ENCODE data around the gene METTL8.
A peak's percentile ranks its signal among the peaks of the same experiment; 100 is the strongest.

Gene METTL8, protein sequence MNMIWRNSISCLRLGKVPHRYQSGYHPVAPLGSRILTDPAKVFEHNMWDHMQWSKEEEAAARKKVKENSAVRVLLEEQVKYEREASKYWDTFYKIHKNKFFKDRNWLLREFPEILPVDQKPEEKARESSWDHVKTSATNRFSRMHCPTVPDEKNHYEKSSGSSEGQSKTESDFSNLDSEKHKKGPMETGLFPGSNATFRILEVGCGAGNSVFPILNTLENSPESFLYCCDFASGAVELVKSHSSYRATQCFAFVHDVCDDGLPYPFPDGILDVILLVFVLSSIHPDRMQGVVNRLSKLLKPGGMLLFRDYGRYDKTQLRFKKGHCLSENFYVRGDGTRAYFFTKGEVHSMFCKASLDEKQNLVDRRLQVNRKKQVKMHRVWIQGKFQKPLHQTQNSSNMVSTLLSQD

DNA sequence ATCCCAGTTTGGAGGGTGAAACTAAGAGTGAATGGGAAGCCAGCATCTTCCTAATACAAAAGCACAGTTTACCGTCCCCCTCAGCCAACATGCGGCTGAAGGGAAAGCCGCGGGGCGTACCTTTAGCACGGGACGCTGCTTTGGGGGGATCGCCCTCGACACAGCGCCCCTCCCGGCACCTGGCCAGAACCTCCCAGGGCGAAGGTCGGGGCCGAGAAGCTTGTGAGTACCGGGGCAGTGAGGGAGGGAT is at the start of gene METTL8:
METTL8 (minus strand) TSS at position 228 of the 250 bp plus-strand sequence. CDS start 41,805 bp downstream, outside the sequence.
- no peak for DNase-seq (ENCODE audit: low read depth)

DNA sequence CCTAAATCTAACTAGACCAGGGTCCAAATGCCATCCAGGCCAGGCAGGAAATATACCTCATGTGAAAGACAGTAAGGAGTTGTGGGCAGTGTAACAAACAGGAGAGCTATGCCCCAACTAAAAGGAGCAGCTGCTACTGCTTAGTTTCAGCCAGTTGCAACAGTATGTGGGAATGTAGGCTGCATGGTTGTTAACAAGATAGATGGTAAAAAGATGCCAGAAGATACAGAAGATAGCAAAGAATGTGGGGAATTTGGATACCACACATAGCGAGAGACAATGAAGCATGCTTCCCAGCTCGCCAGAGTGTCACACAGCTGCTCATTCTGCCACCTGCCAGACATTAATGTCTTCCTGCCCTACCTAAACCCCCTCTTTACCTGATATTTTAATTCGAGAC is 49.1 kb upstream of the METTL8 start:
- DNase-seq (ENCODE audit: low read depth): no peak

DNA sequence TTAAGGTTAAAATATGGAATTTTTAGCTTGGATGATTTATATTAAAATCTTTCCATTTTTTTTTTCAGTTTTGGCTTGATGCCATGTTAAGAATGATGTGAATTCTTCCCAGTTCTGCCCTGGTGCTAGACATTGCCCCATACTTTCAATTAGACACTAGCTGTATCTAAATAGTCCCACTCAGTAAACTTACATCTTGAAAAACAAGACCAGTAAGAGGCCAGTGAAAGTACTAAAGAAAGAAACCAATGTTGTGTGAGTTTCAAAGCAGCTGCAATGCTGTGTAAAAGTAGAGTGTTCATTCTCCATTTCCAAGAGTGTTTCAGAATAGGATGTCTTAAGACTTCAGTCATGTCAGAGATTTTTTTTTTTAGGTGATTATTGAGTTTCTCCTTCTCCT is 48.5 kb upstream of the METTL8 start:
- DNase-seq (ENCODE audit: low read depth): no peak

DNA sequence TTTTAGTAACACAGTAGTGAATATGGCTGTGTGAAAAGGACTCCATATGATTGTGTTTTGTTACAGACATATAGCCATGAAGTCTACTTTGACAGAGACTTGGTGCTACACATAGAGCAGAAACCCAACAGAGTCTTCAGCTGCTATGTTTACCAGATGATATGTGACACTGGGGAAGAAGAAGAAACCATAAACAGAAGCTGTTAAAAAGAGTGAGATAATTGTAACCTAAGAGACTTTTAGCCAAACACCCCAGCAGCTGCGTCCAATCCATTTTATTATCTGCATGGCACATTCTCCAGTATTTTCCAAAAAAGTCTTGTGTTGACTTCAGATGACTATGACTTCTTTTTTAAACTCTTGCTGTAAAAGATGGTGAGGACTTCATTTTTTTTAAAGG is 47.1 kb upstream of the METTL8 start:
- DNase-seq (ENCODE audit: low read depth): no peak

DNA sequence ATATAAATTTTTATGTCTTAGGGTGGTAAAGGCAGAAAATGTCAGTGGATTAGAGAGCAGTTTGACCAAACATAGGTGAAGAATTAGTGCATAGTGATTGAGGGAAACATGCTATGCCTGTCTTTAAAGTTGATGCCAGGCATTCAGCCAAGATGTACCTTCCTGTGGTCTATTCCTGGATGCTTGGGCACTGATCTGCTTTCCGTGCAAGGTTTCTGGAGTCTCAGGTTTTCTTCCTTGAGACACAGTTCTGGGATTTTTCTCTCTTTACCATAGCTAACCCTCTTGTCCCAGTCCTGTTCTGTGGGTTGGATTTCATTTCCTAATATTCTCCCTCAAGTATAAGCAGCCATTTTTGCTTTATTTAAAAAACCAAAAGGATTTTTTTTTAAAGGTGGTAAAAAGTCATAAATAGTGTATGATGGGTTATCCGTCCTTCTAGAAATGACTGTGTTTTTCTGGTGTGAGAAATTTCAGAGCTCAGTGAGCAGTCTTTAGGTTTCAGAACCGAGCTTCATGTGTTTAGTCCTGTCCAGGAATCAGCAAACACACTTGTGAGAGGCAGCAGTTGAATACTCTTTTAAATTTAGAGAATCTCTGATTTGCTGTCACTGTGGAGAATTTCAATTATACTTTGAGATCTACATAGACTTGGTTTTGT is 45.5 kb upstream of the METTL8 start:
- no peak for DNase-seq (ENCODE audit: low read depth)

DNA sequence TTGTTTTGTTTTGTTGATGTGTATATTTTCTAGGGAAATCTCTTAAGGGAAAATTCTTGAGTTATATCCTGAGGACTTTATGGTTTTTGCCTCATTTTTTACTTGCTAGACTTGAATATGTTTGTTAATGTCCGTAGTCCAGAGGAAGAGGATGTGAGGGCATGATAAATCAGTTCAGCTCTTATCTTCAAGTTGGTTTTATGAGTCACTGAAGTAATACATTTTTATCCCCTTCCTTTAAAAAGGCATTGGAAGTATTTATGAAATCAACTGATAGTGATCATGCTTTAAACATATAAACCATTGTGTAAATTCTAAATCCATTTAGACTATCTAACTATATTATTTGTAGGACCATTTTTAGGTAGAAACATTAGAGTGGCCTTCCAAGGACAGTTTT is 44.6 kb upstream of the METTL8 start:
- DNase-seq (ENCODE audit: low read depth): peak; percentile 24

DNA sequence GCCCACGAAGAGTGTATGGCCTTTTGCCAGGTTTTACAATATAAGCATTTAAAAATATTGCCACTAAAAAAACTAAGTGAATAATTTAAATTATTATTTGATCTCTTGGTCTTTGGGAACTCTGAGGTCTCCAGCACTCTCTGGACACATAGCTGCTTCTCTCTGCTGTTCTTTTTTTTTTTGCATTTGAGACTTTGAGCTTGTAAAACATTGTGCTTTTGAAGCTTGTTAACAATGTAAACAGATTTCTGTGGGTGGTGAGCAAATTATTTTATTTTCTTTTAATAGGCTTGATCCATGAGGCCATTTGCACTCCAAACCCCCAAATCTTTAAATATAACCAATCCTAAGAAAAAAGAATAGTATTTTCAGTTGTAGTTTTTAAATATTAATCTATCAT is 42.2 kb upstream of the METTL8 start:
- DNase-seq (ENCODE audit: low read depth): no peak

DNA sequence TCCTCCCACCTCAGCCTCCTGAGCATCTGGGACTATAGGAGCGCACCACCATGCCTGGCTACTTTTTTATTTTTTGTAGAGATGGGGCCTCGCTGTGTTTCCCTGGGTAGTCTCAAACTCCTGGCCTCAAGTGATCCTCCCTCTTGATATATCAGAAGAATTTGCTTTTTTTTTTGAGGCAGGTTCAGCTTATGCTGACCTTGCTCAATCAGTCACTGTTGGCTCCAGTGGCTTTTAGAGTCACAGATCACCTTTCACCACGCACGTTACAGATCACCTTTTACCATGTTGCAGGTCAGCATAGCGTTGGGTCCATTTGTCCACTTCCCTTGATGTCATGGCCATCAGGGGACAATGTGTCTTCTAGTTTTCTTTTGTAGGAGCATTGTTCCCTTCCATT is 36.3 kb upstream of the METTL8 start:
- DNase-seq (ENCODE audit: low read depth): no peak

DNA sequence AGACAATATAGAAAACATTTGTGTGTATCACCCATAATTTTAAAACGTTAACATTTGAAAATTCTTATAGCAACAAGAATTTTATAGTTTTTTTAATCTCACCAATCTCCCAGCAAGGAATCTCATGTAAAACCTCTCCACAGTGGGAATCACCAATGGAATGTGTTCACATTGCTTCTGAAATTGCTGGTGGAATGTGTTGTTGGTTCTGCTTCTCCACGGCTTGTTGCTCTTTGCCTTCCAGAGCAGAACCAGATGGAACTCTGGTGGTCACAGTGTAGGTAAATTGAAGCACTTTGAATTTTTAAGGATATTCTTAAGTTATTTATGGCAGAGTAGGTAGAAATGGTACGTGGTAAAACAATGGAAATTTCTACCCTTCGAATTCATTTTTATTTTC is 35.4 kb upstream of the METTL8 start:
- no peak for DNase-seq (ENCODE audit: low read depth)

DNA sequence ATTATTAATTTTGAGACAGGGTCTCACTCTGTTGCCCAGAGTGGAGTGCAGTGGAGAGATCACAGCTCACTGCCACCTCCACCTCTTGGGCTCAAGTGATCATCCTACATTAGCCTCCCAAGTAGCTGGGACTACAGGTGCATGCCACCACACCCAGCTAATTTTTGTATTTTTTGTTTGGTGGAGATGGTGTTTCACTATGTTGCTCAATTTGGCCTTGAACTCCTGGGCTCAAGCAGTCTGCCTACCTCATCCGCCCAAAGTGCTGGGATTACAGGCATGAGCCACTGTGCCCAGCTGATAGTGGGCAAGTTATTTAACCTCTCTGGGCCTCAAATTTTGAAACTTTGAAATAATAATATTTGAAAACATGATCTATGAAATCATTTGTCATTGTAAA is 26.7 kb upstream of the METTL8 start:
- DNase-seq (ENCODE audit: low read depth): no peak

DNA sequence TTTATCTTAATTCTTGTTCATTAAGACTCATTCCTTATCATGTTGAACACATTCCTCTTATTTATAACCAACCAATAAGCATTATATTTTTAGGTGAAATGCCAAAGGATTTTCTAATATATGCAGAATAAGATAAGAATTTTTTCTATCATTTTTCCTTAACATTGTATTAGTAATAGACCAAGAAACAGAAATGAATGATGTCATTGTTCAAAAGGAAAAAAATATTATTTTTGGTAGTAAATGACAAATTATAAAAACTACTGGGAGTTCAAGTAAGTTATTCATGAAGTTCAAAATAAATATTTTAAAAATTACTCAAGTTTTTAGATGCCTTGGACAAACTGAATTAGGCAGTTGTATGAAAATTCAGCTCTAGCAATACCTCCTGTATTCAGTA is 25.7 kb upstream of the METTL8 start:
- no peak for DNase-seq (ENCODE audit: low read depth)

DNA sequence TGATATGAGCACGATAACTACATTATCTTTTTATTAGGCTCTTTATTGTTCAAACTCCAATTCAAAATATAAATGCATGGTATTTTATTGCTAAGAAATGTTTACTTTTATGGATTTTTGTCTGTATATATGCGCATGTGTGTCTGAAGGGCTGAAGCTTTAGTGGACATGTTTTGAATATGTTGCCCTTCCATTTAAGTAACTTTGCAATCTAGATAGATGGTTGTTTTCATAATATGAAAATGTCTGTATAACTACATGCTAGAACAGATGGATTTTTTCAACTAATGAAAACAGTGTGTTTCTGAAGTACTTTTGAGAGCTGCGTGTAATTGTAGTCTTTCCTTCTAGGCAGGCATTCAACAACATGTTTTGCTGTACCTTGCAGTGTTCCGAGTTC is 19.0 kb upstream of the METTL8 start:
- no peak for DNase-seq (ENCODE audit: low read depth)

DNA sequence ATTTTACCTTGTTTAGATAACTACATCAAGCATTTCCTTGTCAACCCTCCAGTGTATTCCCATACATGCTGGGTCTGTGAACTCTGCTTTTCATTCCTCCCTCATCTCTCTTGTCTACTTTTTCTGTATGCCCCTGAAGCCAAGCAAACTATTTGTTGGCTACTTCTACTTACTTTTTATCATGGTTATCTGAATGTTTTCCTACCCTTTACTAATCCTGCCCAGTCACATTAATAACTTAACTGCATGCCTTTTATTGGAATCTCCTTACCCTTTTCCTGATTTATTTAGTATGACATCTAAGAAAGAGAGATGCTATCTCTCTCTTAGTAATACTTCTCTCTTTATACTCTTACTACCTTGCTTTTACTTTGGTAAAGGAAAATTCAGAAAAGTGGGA is 17.3 kb upstream of the METTL8 start:
- DNase-seq (ENCODE audit: low read depth): no peak

DNA sequence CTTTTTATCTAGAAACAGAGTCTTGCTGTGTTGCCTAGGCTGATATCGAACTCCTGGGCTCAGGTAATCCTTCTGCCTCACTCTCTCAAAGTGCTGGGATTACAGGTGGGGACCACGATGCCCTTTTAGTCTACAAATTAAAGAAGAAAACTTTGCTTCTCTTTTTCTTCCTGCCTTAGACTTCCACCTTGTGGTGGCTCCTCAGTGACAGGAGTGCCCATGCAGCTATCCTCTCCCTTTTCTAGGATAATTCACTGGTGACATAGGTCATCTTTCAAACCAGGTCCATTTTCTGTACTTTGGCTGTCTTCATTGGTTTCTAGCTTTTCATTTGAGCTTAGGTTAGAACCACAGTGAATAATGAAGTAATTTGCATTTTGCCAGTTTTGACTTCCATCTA is 13.9 kb upstream of the METTL8 start:
- no peak for DNase-seq (ENCODE audit: low read depth)

DNA sequence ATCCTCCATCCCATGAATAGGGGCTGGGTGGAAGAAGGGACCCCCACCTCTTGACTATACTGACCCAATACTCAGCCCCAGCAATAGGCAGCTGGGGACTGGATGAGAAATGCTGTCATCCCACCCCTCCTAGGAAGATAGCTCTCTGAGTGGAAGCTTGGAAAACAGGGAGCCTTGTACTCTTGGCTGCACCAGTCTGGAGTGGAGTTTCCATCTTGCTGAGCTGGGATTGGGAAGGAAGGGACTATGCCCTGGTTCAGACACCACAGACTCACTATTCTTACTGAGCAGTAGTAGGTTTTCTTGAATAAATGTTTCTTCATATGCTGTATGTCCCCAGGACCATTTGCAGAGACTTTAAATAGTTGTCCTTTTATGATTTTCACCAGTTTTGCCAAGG is 7.7 kb upstream of the METTL8 start:
- no peak for DNase-seq (ENCODE audit: low read depth)

DNA sequence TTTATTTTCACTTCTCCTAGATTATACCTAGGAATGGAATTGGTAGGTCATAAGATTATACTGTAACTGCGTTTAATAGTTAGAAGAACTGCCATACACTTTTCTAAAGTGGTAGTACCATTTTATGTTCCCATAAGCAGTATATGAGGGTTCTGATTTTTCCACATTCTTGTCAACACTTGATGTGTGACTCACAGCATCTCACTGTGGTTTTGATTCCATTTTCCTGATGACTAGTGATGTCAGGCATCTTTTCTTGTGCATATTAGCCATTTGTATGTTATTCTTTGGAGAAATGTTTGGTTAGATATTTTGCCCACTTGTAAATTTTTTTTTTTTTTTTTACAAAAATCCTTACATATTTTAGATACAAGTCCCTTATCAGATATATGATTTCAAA is 2.5 kb upstream of the METTL8 start:
- DNase-seq (ENCODE audit: low read depth): peak; percentile 88

DNA sequence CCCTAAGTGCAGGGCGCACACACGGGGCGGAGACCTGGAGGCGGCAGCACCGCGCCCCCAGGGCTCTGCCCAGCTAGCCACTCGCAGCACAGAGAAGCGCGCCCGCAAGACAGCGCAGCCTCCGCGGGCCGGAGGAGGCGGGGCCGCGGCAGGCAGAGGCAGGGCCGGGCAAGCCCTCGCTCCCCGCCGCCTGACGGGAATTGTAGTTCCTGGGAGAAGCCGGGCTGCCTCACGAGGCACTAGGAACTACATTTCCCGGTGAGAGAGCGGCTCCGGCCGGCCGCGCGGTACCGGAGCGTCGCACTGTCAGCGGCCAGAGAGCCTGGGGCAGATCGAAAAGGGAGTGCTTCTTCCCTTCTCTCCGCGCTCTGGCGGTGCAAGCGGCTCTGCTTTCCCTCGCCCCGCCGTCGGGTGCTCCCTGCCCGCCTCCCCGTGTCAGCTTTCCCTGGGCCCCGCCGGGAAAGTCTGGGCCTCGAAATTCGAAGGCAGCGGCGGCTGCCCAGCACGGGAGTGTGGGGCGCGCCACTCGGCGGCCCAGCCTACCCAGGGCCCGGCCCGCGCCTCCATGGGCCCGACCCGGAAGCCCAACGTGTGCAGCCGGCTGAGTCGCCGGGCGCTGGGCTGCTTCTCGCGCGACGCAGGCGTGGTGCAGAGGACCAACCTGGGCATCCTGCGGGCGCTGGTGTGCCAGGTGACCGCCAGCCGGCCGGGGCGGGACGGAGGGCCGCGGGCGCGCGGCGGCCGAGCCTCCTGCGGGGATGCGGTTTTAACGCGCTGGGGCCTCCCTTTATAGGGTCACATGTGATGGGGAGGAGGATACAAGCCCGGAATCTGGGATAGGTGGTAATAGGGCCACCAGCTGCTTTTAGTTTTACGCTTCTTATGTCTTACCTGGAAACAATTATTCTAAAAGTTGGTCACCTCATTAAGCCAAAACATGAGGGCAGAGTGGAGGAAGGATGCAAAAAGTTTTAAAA is 511 bp upstream of the METTL8 start, which contains the start of gene DCAF17:
DCAF17 (plus strand) TSS at position 214 of the 977 bp plus-strand sequence; CDS start at position 566, 352 bp downstream.
- peak; percentile 83 for DNase-seq (ENCODE audit: low read depth)

DNA sequence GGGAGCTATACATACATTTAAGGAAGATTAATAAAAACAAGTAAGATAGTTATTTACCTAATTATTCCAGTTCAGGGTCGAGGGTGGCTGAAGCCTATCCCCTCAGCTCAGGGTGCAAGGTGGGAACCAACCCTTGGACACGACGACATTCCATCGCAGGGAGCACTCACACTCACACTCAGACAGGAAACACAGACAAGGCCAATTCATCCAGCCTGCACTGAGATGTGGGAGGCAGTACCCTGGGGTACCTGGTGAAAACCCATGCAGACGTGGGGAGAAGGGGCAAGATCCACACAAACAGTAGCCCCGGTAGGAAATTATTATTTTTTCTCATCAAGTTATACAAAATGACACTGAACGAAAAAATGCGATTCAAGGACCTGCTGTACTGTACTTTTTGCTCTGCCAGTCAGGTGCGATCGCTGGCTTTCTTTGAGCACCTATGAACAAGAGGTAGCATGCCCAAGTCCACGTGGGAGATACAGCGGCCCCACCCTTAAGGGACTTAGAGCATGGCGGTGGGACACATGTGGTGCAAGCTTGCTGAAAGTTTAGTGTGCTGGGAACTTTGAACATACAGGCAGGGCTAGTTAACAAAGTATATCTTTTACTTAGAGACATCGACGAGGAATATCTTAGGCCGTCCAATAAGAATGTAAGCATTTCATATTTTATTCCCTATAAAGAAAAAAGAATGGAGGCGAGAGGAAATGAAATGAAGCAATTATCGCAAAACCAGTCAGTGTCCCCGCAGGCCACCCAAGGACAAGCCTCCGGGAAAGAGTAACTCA is 624 bp downstream of the METTL8 start:
- DNase-seq (ENCODE audit: low read depth): no peak

DNA sequence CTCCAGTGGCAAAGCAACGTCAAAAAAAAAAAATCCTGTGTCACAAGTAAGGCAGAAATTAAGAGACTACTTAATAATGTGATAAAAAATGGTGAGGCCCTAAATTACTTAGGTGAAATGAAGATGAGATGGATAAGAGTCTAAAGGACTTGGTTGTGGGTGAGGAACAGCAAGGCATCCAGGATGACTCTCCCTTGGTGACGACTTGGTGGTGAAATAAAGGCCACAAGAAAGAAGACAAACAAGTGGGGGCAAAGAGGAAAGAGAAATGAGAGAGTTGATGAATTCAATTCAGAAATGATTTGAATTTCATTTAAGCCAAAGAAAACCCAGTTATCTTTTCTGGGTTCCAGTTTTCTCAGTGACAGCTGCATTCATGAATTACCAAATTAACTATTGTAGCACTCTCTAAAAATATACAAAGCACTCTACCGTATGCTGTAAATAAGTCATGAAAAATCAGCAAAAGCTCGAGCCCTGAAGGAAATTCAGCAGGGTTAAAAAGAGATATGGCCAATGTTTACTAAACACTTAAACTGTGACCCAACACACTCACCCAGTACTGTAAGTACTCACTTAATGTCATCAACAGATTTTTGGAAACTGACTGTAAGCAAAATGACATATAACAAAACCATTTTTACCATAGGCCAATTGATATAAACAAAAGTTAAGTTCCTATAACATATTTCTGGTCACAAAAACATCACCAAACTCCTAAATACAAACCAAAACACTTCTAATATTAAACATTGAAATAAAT is 1.4 kb downstream of the METTL8 start:
- DNase-seq (ENCODE audit: low read depth): no peak

DNA sequence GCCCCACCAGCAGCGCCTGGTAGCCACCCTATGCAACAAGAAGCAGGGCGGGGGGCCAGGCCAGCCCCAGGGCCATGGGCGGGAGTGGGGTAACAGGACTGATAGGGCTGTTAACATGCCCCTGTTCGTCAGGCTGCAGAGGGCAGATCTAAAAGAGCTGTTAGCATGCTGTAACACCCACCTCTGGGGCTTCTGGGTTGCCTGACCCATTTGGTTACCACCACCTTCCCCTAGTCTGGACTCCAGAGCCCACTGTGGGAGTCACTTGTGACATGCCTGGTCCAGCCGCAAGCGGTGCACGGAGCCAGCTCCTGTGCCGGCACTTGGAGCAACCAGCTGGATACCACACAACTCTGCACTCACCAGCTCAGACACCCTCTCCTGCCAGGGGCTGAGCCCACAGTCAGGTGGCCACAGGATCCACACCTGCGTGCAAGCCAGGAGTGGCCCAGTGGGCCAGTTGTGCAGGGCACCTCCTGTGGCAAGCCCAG is 2.1 kb downstream of the METTL8 start:
- no peak for DNase-seq (ENCODE audit: low read depth)

All from HS-5 (cell line).